ENCODE measurements around the gene EXOC3.
A peak's percentile ranks its signal among the peaks of the same experiment; 100 is the strongest.

EXOC3 gene

GRCh38 chr5:454936-455335 is 12.0 kb downstream of the EXOC3 start:
- no peak overlapping the region for H3K27ac ChIP-seq
- ChIA-PET CTCF (interaction anchor here (0.7 kb wide), 1 partner anchor 374 kb away, joined by 3 read pairs; no protein-coding TSS in a partner anchor), POLR2A (ENCODE audit: low non-redundant PET) (no interaction called here)
- DNase-seq (ENCODE audit: low spot score) = no peak
- TF ChIP-seq CTCF (conservative IDR thresholded peaks at IDR 0.05; ENCODE audit: low read depth) = no peak

DNA sequence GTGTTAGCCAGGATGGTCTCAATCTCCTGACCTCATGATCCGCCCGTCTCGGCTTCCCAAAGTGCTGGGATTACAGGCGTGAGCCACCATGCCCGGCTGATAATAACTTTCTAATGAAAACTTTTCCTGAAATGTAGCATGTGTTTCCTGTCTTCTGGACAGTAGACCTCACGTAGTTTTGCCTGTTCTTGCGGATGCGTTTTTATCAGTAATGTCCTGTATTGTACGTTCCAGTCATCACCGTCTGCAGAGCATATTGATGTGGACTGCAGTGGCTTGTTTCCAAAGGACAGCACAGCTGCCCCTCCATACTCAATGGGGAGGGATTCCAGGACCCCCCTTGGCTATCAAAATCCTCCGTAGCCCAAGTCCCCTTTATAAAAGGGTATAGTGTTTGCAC is 12.8 kb downstream of the EXOC3 start:
- POLR2A ChIA-PET (ENCODE audit: low non-redundant PET) = no interaction called here
- no peak overlapping the region for H3K27ac ChIP-seq
- no peak for TF ChIP-seq CTCF (conservative IDR thresholded peaks at IDR 0.05; ENCODE audit: low read depth)
- CTCF ChIA-PET = interaction anchor here (0.6 kb wide), 1 partner anchor 479 kb away, joined by 3 read pairs; no protein-coding TSS in a partner anchor
- no peak for DNase-seq (ENCODE audit: low spot score)

DNA sequence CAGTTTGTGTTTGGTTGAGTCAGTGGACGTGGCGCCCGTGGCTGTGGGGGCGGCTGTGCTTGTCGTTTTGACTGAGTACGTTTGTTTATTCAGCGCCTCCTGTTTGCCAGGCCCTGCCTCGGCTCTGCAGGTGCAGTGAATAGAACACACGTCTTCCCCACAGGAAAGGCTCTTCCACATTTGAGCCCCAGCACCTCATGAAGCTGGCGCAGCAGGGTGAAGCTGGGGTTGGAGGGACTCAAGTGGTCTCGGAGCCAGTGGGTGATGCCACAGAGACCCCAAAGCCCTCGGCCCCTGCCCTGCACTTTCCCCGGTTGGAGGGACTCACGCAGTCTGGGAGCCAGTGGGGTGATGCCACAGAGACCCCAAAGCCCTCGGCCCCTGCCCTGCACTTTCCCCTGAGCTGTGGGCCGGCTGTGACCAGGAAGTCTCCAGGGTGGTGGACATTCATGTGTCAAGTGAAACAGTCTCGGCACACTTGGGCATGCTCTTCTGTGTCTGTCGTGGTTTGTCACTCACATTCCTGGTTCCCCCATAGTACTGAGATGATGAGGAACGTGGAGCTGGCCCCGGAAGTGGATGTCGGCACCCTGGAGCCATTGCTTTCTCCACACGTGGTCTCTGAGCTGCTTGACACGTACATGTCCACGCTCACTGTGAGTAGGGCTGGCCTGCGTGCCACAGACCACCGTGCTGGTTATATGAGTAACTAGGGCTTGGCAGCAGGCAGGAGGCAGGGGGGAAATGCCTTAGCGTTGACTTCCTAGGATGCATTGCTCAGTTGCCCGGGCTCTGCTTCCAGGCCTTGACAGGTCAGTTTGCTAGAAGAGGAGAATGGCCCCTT is 13.6 kb downstream of the EXOC3 start:
- no peak for TF ChIP-seq CTCF (conservative IDR thresholded peaks at IDR 0.05; ENCODE audit: low read depth)
- ChIA-PET POLR2A (ENCODE audit: low non-redundant PET) (no interaction called here), CTCF (interaction anchor here (0.6 kb wide), 1 partner anchor 9 kb away, joined by 4 read pairs; no protein-coding TSS in a partner anchor)
- no peak overlapping the region for H3K27ac ChIP-seq
- no peak for DNase-seq (ENCODE audit: low spot score)

- no peak overlapping the region for H3K27ac ChIP-seq
- ChIA-PET POLR2A (ENCODE audit: low non-redundant PET) (no interaction called here), CTCF (interaction anchor here (0.6 kb wide), 1 partner anchor 8 kb away, joined by 4 read pairs; no protein-coding TSS in a partner anchor)
- DNase-seq (ENCODE audit: low spot score) = no peak
- TF ChIP-seq CTCF (conservative IDR thresholded peaks at IDR 0.05; ENCODE audit: low read depth) = no peak
Observed at GRCh38 chr5:457195-457961, 14.4 kb downstream of the EXOC3 start.

DNA sequence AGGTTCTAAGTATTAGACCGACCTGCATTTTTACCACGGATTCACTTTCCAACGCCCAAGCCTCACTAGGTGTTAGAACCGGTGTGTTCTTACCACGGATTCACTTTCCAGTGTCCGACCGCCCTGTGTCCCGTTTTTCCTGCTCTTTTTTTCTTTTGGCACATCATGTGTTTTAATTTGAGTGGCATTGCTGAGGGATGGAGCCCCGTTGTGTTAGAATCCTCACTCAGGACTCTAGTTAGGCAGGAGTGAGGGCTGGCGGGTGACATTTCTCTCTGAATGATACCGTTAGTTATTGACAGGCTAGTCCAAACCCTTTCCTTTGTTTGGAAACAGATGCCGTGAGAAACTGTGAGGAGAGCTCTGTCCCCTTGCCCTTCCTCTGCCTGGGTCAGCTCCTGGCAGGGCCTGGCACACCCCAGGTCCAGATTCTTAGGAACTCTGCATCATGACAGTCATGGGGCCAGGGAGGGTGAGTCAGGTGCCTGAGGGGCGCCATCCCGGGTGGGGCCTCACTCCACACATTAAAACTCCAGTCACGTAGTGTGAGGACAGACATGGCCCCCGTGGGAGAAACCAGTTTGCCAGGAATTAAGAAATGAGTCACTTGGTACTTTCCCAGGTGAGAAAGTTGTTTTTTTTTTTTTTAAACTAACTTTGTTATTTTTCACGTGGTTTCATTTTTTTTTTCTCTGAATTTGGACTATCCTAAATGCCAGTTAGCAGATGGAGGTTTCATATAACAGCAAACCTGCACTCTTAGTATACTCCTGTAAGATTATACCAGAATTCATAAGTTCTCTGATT is 15.8 kb downstream of the EXOC3 start:
- POLR2A ChIA-PET (ENCODE audit: low non-redundant PET) = no interaction called here
- no peak for TF ChIP-seq CTCF (conservative IDR thresholded peaks at IDR 0.05; ENCODE audit: low read depth)
- peak; percentile 94 for DNase-seq (ENCODE audit: low spot score)
- CTCF ChIA-PET = no interaction called here
- peak overlapping the region; percentile 78 for H3K27ac ChIP-seq
